MG63 (cell line): ENCODE measurements around the gene GPR17. TPM values are rescaled to one million over a fixed set of nuclear protein-coding genes. Genes with fewer than 3 reads are reported as not detected.

Experiments used
- DNase-seq: peaks from one replicate; pipeline ENCODE4 v3.0.0-alpha.2; 2020
- H3K27me3 ChIP-seq: fragments of 250-450 bp; sonication (Bioruptor Pico); 2 replicates; pipeline ENCODE4 v1.5.1; 2020; ENCODE audit warnings: mild to moderate bottlenecking, moderate library complexity
- H3K36me3 ChIP-seq: fragments of 250-450 bp; sonication (Bioruptor Pico); 2 replicates; pipeline ENCODE4 v1.5.1; 2020; ENCODE audit warnings: mild to moderate bottlenecking, moderate library complexity
- H3K4me3 ChIP-seq: fragments of 250-450 bp; sonication (Bioruptor Pico); 2 replicates; pipeline ENCODE4 v1.5.1; 2020; ENCODE audit warnings: mild to moderate bottlenecking, moderate library complexity
- H3K9me3 ChIP-seq: fragments of 250-450 bp; sonication (Bioruptor Pico); 2 replicates; pipeline ENCODE4 v1.5.1; 2020; ENCODE audit warnings: mild to moderate bottlenecking, moderate library complexity
- total RNA-seq: library from RNA; depleted of rRNA; stranded (reverse); fragments of >200 nt; shearing (Covaris generic); gene quantifications from 2 replicates; pipeline ENCODE4 v1.2.3, GENCODE V29; 2014; ENCODE audit warnings: low replicate concordance

Gene GPR17
- total RNA-seq, 1 experiment from 2014 or later, result not detected

- DNase-seq, result no peak
- Histone ChIP-seq H3K36me3 (no peaks in the 10 kb centered on the region), H3K4me3 (no peak overlapping the region), H3K27me3 (no peaks in the 10 kb centered on the region), H3K9me3 (peaks cover 2% of the 10 kb centered on the region; the same call in 1 of the 2 replicates)
Observed at GRCh38 chr2:127610561-127610960, 35.4 kb upstream of the GPR17 start.

GRCh38 chr2:127611076-127611925, 34.7 kb upstream of the GPR17 start:
- DNase-seq, result no peak
- H3K27me3 ChIP-seq, result no peaks in the 10 kb centered on the region
- no peaks in the 10 kb centered on the region for H3K36me3 ChIP-seq
- peaks cover 2% of the 10 kb centered on the region; the same call in 1 of the 2 replicates for H3K9me3 ChIP-seq
- no peak overlapping the region for H3K4me3 ChIP-seq

- Histone ChIP-seq H3K9me3 (peaks cover 2% of the 10 kb centered on the region; the same call in 1 of the 2 replicates), H3K4me3 (no peak overlapping the region), H3K27me3 (no peaks in the 10 kb centered on the region), H3K36me3 (no peaks in the 10 kb centered on the region)
- no peak for DNase-seq
Observed at GRCh38 chr2:127612111-127612822, 33.7 kb upstream of the GPR17 start.

- no peaks in the 10 kb centered on the region for H3K36me3 ChIP-seq
- no peak for DNase-seq
- peaks cover 2% of the 10 kb centered on the region; the same call in 1 of the 2 replicates for H3K9me3 ChIP-seq
- no peak overlapping the region for H3K4me3 ChIP-seq
- H3K27me3 ChIP-seq, result no peaks in the 10 kb centered on the region
Observed at GRCh38 chr2:127614246-127614645, 31.7 kb upstream of the GPR17 start.

- Histone ChIP-seq H3K9me3 (peaks cover 2% of the 10 kb centered on the region; the same call in 1 of the 2 replicates), H3K4me3 (no peak overlapping the region), H3K27me3 (no peaks in the 10 kb centered on the region), H3K36me3 (no peaks in the 10 kb centered on the region)
- peak; percentile 40 for DNase-seq
Observed at GRCh38 chr2:127614731-127615130, 31.2 kb upstream of the GPR17 start.

GRCh38 chr2:127615511-127616166, 30.3 kb upstream of the GPR17 start:
- Histone ChIP-seq H3K9me3 (peaks cover 2% of the 10 kb centered on the region; the same call in 1 of the 2 replicates), H3K36me3 (no peaks in the 10 kb centered on the region), H3K4me3 (no peak overlapping the region), H3K27me3 (no peaks in the 10 kb centered on the region)
- DNase-seq, result peak; percentile 55

GRCh38 chr2:127618551-127619202, 27.3 kb upstream of the GPR17 start:
- Histone ChIP-seq H3K4me3 (no peak overlapping the region), H3K27me3 (no peaks in the 10 kb centered on the region), H3K9me3 (no peaks in the 10 kb centered on the region; the same call in 1 of the 2 replicates), H3K36me3 (no peaks in the 10 kb centered on the region)
- no peak for DNase-seq

- no peak for DNase-seq
- Histone ChIP-seq H3K4me3 (no peak overlapping the region), H3K36me3 (no peaks in the 10 kb centered on the region), H3K27me3 (no peaks in the 10 kb centered on the region), H3K9me3 (no peaks in the 10 kb centered on the region)
Observed at GRCh38 chr2:127619203-127619590, 26.8 kb upstream of the GPR17 start.

- Histone ChIP-seq H3K9me3 (no peaks in the 10 kb centered on the region), H3K4me3 (no peak overlapping the region), H3K27me3 (no peaks in the 10 kb centered on the region), H3K36me3 (no peaks in the 10 kb centered on the region)
- no peak for DNase-seq
Observed at GRCh38 chr2:127619877-127620705, 25.9 kb upstream of the GPR17 start.

GRCh38 chr2:127620866-127621265, 25.1 kb upstream of the GPR17 start:
- no peaks in the 10 kb centered on the region for H3K36me3 ChIP-seq
- no peak overlapping the region for H3K4me3 ChIP-seq
- DNase-seq, result no peak
- H3K27me3 ChIP-seq, result no peaks in the 10 kb centered on the region
- no peaks in the 10 kb centered on the region for H3K9me3 ChIP-seq

- DNase-seq, result no peak
- Histone ChIP-seq H3K27me3 (no peaks in the 10 kb centered on the region), H3K9me3 (no peaks in the 10 kb centered on the region), H3K4me3 (no peak overlapping the region), H3K36me3 (no peaks in the 10 kb centered on the region)
Observed at GRCh38 chr2:127621981-127622431, 23.9 kb upstream of the GPR17 start.

GRCh38 chr2:127622561-127623387, 23.2 kb upstream of the GPR17 start:
- DNase-seq, result no peak
- Histone ChIP-seq H3K4me3 (no peak overlapping the region), H3K27me3 (no peaks in the 10 kb centered on the region), H3K9me3 (no peaks in the 10 kb centered on the region), H3K36me3 (no peaks in the 10 kb centered on the region)

GRCh38 chr2:127623388-127624319, 22.3 kb upstream of the GPR17 start:
- H3K27me3 ChIP-seq, result no peaks in the 10 kb centered on the region
- no peaks in the 10 kb centered on the region for H3K9me3 ChIP-seq
- no peak overlapping the region for H3K4me3 ChIP-seq
- H3K36me3 ChIP-seq, result no peaks in the 10 kb centered on the region
- peak; percentile 74 for DNase-seq

GRCh38 chr2:127624320-127624755, 21.6 kb upstream of the GPR17 start:
- Histone ChIP-seq H3K4me3 (no peak overlapping the region), H3K36me3 (no peaks in the 10 kb centered on the region), H3K27me3 (no peaks in the 10 kb centered on the region), H3K9me3 (no peaks in the 10 kb centered on the region)
- DNase-seq, result no peak
